GM23338 (cell line): ENCODE data around the gene CPXM1. TPM values are rescaled to one million over a fixed set of nuclear protein-coding genes. Genes with fewer than 3 reads are reported as not detected.
A peak's percentile ranks its signal among the peaks of the same experiment; 100 is the strongest.

ENCODE experiments used
- ATAC-seq: fragments of 200-7000 bp; cut with Tn5 transposase; 3 replicates; pipeline ENCODE4 v1.9.1; 2020
- DNase-seq: peaks from one replicate; pipeline ENCODE4 v3.0.0-alpha.2; 2015; ENCODE audit warnings: low spot score
- H2AFZ ChIP-seq: fragments of 200-600 bp; sonication (generic); 2 replicates; pipeline ENCODE4 v1.8.0; 2016; ENCODE audit warnings: antibody characterized with exemption, mild to moderate bottlenecking, moderate library complexity
- H3F3A ChIP-seq: fragments of 200-600 bp; sonication (generic); replicated peaks from 2 replicates; pipeline ENCODE4 v1.8.0; 2017; ENCODE audit warnings: antibody characterized with exemption, mixed run types, low read depth
- H3K27ac ChIP-seq: fragments of 200-600 bp; sonication (generic); 2 replicates; pipeline ENCODE4 v1.6.1; 2016; ENCODE audit warnings: low read depth
- H3K27me3 ChIP-seq: fragments of 200-600 bp; sonication (generic); 2 replicates; pipeline ENCODE4 v1.8.0; 2016; ENCODE audit warnings: mild to moderate bottlenecking, mixed run types, moderate library complexity; ENCODE audit not compliant: insufficient read depth
- H3K36me3 ChIP-seq: fragments of 200-600 bp; sonication (generic); 2 replicates; pipeline ENCODE4 v1.8.0; 2016; ENCODE audit warnings: mild to moderate bottlenecking; ENCODE audit not compliant: insufficient read depth
- H3K4me1 ChIP-seq: fragments of 200-600 bp; sonication (generic); 2 replicates; pipeline ENCODE4 v1.8.0; 2016; ENCODE audit warnings: mild to moderate bottlenecking, moderate library complexity; ENCODE audit not compliant: insufficient read depth
- H3K4me2 ChIP-seq: fragments of 200-600 bp; sonication (generic); 2 replicates; pipeline ENCODE4 v1.7.1; 2017; ENCODE audit warnings: mixed run types
- H3K4me3 ChIP-seq: fragments of 200-600 bp; sonication (generic); 2 replicates; pipeline ENCODE4 v1.6.1; 2016; ENCODE audit warnings: mixed run types
- H3K79me2 ChIP-seq: fragments of 200-600 bp; sonication (generic); replicated peaks from 2 replicates; pipeline ENCODE4 v1.8.0; 2017; ENCODE audit warnings: mild to moderate bottlenecking; ENCODE audit not compliant: insufficient read depth
- H3K9me2 ChIP-seq: fragments of 200-600 bp; sonication (generic); 2 replicates; pipeline ENCODE4 v1.8.0; 2017; ENCODE audit not compliant: insufficient read depth
- H4K20me1 ChIP-seq: fragments of 200-600 bp; sonication (generic); replicated peaks from 2 replicates; pipeline ENCODE4 v1.8.0; 2017; ENCODE audit warnings: mild to moderate bottlenecking; ENCODE audit not compliant: insufficient read depth
- H3K27ac Mint-ChIP-seq: 2 replicates; pipeline ENCODE4 v1.8.0; 2020; ENCODE audit warnings: inconsistent platforms, mild to moderate bottlenecking, moderate library complexity, mixed read lengths
- H3K27me3 Mint-ChIP-seq: 3 replicates; pipeline ENCODE4 v1.8.0; 2022; ENCODE audit warnings: low read depth, mild to moderate bottlenecking, moderate library complexity, mixed read lengths, inconsistent platforms; ENCODE audit not compliant: insufficient read depth, poor library complexity
- H3K36me3 Mint-ChIP-seq: 3 replicates; pipeline ENCODE4 v1.8.0; 2021; ENCODE audit warnings: low read depth, mild to moderate bottlenecking, inconsistent platforms, moderate library complexity, mixed read lengths
- H3K4me1 Mint-ChIP-seq: 3 replicates; pipeline ENCODE4 v1.8.0; 2020; ENCODE audit warnings: mild to moderate bottlenecking, inconsistent platforms, mixed read lengths
- H3K4me3 Mint-ChIP-seq: 3 replicates; pipeline ENCODE4 v1.8.0; 2021; ENCODE audit warnings: moderate library complexity, mild to moderate bottlenecking, inconsistent platforms, mixed read lengths
- H3K9me3 Mint-ChIP-seq: 3 replicates; pipeline ENCODE4 v1.8.0; 2020; ENCODE audit warnings: moderate library complexity, mild to moderate bottlenecking, inconsistent platforms, mixed read lengths
- CREB1 ChIP-seq: fragments of 250-450 bp; sonication (Bioruptor Pico); IDR thresholded peaks from 2 replicates; pipeline ENCODE4 v1.5.0; 2020; ENCODE audit warnings: low read depth, mild to moderate bottlenecking, moderate library complexity
- EZH2 ChIP-seq: fragments of 200-600 bp; sonication (generic); IDR thresholded peaks from one replicate; pipeline ENCODE4 v1.8.0; 2017; ENCODE audit warnings: antibody characterized with exemption, mild to moderate bottlenecking, low read depth; ENCODE audit not compliant: unreplicated experiment
- JUNB ChIP-seq: IDR thresholded peaks from one replicate; pipeline ENCODE4 v1.6.1; 2016; ENCODE audit warnings: antibody characterized with exemption; ENCODE audit not compliant: unreplicated experiment
- POLR2AphosphoS5 ChIP-seq: IDR thresholded peaks from 2 replicates; pipeline ENCODE4 v1.6.1; 2016; ENCODE audit warnings: antibody characterized with exemption, low read depth
- REST ChIP-seq: IDR thresholded peaks from one replicate; pipeline ENCODE4 v1.6.1; 2018; ENCODE audit warnings: antibody characterized with exemption; ENCODE audit not compliant: unreplicated experiment
- STAT1 ChIP-seq: IDR thresholded peaks from one replicate; pipeline ENCODE4 v1.6.1; 2016; ENCODE audit warnings: antibody characterized with exemption; ENCODE audit not compliant: unreplicated experiment
- polyA plus RNA-seq: library from polyadenylated mRNA; unstranded; fragments of >200 nt; fragmentation: Nextera tagmentation; extraction: Ambion mirVana; gene quantifications from 2 replicates; pipeline ENCODE4 v1.2.1, GENCODE V29; 2016
- total RNA-seq: library from RNA; depleted of rRNA; stranded (reverse); fragments of >200 nt; shearing (Covaris generic); gene quantifications from 2 replicates; pipeline ENCODE4 v1.2.3, GENCODE V29; 2014
- TF ChIP-seq, protein P1 (sequence below), 2 experiments: fragments of 200-600 bp in 1 of 2; sonication (generic) in 1 of 2; conservative IDR thresholded peaks; 2 replicates each; pipeline versions ENCODE4 v1.5.1 to v1.6.1; 2016 to 2017; ENCODE audit warnings: antibody characterized with exemption in 2 of 2, low read depth in 2 of 2, mild to moderate bottlenecking in 2 of 2, moderate library complexity in 1 of 2

CPXM1 gene
- total and polyA plus RNA-seq, 2 experiments from 2014 or later, result 17.0 to 29.3 TPM

DNA sequence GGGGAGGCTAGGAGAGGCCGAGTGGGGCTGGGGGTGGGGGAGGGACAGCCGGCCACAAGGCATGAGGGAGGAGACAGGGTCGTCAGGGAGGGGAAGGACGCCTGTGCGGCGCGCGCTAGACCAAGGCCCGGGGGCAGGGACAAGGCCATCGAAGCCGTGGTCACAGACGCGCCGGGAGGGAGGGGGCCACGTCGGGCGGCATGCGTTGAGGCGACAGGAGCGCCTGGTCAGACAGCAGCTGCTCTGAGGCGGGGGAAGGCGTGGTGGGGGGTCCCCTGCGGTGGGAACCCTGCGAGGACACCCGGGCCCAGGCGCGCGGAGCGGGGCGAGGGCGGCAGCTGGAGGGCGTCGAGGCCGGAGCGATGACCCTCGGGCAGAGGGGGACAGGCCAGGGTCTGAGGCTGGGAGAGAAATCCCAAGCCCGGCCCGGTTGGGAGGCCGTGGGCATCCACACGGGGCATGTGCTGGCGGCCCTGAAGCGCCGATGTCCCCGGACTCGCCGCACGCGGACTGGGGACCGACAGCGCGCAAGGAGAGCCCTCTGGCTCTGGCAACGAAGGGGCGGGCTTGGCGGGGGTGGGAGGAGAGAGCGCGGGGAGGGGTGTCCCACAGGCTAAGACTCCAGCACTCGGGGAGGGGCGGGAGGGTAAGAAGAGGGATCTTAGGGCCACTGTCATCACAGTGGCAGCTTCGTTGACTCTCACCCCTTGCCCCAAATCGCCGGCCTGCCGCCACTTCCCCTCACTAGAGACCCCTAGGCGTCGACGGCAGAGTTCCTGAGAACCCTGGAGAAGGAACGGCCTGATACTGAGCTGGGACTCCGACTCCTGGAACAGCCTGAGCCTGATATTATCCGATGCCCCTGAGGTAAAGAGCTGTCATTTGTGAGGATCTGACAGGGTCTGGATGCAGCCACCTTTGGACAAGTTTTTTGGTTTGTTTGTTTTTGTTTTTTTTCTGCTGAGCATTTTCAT is 20.8 kb upstream of the CPXM1 start:
- Histone ChIP-seq H3K4me1 (peaks cover 4% of the 10 kb centered on the region; the same call in 1 of the 2 replicates), H3K9me2 (no peaks in the 10 kb centered on the region), H3K36me3 (no peaks in the 10 kb centered on the region), H3K27ac (no peak overlapping the region), H3K4me2 (peak overlapping the region; percentile 88), H3F3A (no peaks in the 10 kb centered on the region), H2AFZ (peak overlapping the region; percentile 96), H3K79me2 (no peaks in the 10 kb centered on the region), H4K20me1 (no peaks in the 10 kb centered on the region), H3K27me3 (peaks cover 56% of the 10 kb centered on the region), H3K4me3 (peak overlapping the region; percentile 48)
- H3K9me3 Mint-ChIP-seq, result peaks cover 18% of the 10 kb centered on the region
- peak; percentile 64 for DNase-seq
- H3K36me3 Mint-ChIP-seq, result peaks cover 11% of the 10 kb centered on the region; the same call in 2 of the 3 replicates
- H3K4me1 Mint-ChIP-seq, result peaks cover 13% of the 10 kb centered on the region
- H3K4me3 Mint-ChIP-seq, result peak overlapping the region; percentile 61
- no peak overlapping the region for H3K27ac Mint-ChIP-seq
- H3K27me3 Mint-ChIP-seq, result peaks cover 37% of the 10 kb centered on the region
- ATAC-seq, result peak; percentile 58
- TF ChIP-seq, protein P1, sequence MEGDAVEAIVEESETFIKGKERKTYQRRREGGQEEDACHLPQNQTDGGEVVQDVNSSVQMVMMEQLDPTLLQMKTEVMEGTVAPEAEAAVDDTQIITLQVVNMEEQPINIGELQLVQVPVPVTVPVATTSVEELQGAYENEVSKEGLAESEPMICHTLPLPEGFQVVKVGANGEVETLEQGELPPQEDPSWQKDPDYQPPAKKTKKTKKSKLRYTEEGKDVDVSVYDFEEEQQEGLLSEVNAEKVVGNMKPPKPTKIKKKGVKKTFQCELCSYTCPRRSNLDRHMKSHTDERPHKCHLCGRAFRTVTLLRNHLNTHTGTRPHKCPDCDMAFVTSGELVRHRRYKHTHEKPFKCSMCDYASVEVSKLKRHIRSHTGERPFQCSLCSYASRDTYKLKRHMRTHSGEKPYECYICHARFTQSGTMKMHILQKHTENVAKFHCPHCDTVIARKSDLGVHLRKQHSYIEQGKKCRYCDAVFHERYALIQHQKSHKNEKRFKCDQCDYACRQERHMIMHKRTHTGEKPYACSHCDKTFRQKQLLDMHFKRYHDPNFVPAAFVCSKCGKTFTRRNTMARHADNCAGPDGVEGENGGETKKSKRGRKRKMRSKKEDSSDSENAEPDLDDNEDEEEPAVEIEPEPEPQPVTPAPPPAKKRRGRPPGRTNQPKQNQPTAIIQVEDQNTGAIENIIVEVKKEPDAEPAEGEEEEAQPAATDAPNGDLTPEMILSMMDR (conservative IDR thresholded peaks at IDR 0.05; ENCODE audit: low read depth in 2 of 2), result no peak
- TF ChIP-seq STAT1, result no peak
- no peak for TF ChIP-seq CREB1 (CRISPR knock-in tag)
- TF ChIP-seq REST, result no peak
- TF ChIP-seq JUNB, result no peak
- TF ChIP-seq EZH2, result peak; percentile 91
- no peak for TF ChIP-seq POLR2AphosphoS5
